Measurements from ENCODE around the gene TMC2. TPM values are rescaled to one million over a fixed set of nuclear protein-coding genes. Genes with fewer than 3 reads are reported as not detected.
A peak's percentile ranks its signal among the peaks of the same experiment; 100 is the strongest.

Gene TMC2
- total RNA-seq, 2 donors from 2014 or later: 0.24 TPM; not detected in 1

- H3K36me3 ChIP-seq (ENCODE audit: control insufficient read depth, insufficient read depth, low read length): no peaks in the 10 kb centered on the region
- TF ChIP-seq CTCF (conservative IDR thresholded peaks at IDR 0.05): no peak
- peak; percentile 61 for DNase-seq
- H3K27me3 Mint-ChIP-seq (ENCODE audit: insufficient read depth): peaks cover 1% of the 10 kb centered on the region
- H3K4me3 Mint-ChIP-seq: no peak overlapping the region
- H3K4me1 ChIP-seq (ENCODE audit: control insufficient read depth, insufficient read depth, low read length): no peaks in the 10 kb centered on the region
- H3K9me3 Mint-ChIP-seq: no peaks in the 10 kb centered on the region
- WGBS, 2 experiments (ENCODE audit: insufficient coverage in 1 of 2, insufficient read length in 1 of 2): 38 to 65% methylated on average over 2 to 5 of the region's 5 CpGs
- no peaks in the 10 kb centered on the region for H3K36me3 Mint-ChIP-seq (ENCODE audit: low read depth)
- H3K9me3 ChIP-seq (ENCODE audit: control insufficient read depth, low read length): no peaks in the 10 kb centered on the region
- no peak overlapping the region for H3K4me3 ChIP-seq (ENCODE audit: low read length)
- H3K4me1 Mint-ChIP-seq: peaks cover 4% of the 10 kb centered on the region
- H3K27ac ChIP-seq (ENCODE audit: low read depth, low read length): no peak overlapping the region
- no peak overlapping the region for H3K9ac ChIP-seq (ENCODE audit: extremely low read depth, low read length, poor library complexity, severe bottlenecking)
- no peak overlapping the region for H3K27ac Mint-ChIP-seq
- H3K27me3 ChIP-seq (ENCODE audit: control insufficient read depth, insufficient read depth, low read length, poor library complexity, severe bottlenecking): no peaks in the 10 kb centered on the region
Observed at GRCh38 chr20:2599288-2600006, 63.1 kb downstream of the TMC2 start.

DNA sequence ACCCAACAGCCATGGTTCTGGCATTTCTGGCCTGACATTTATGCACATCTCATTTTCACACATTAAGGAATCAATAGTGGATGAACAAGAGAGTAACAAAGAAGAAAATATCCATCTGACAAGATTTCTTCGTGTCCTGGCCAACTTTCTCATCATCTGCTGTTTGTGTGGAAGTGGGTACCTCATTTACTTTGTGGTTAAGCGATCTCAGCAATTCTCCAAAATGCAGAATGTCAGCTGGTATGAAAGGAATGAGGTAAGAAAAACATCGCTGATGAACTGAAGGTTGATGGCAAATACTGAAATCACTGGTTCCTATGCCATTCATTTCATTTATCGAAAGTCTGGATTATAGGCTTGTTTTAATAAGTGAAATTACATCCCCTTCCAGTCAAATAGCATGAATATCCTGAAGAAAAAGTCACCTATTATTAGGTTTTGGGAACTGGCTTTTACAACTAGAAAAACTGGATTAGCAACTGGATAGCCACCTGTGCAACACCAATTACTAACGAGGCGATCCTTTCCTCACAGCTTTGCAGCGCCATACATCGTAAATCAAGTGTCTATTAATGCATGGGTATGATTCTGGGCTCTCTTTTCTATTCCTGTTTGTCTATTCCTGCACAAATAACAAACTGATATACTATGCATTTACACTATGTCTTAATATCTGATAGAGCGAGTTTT is 65.8 kb downstream of the TMC2 start:
- peaks cover 20% of the 10 kb centered on the region for H3K9me3 Mint-ChIP-seq
- no peaks in the 10 kb centered on the region for H3K4me1 Mint-ChIP-seq

DNA sequence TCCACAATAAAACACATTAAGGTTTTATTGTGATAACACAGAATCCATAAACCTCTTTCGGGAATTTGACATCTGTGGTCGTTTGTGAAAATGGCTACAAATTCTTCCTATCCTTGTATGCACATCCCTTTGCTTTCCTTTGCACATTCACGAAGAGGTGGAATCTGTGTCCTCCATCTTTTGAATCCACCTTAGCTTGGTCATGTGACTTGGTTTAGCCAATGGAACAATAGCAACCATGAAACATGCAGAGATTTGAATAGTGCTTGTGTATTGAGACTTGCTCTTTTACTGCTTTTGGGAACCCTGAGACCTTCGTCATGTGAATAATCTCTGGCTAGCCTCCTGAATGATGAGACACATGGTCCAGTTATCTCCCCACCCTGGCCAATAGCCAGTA is 66.4 kb downstream of the TMC2 start:
- Histone ChIP-seq H3K9ac (ENCODE audit: extremely low read depth, low read length, poor library complexity, severe bottlenecking) (no peak overlapping the region), H3K27me3 (ENCODE audit: control insufficient read depth, insufficient read depth, low read length, poor library complexity, severe bottlenecking) (no peaks in the 10 kb centered on the region), H3K9me3 (ENCODE audit: control insufficient read depth, low read length) (peaks cover 17% of the 10 kb centered on the region), H3K27ac (ENCODE audit: low read depth, low read length) (no peak overlapping the region), H3K36me3 (ENCODE audit: control insufficient read depth, insufficient read depth, low read length) (no peaks in the 10 kb centered on the region), H3K4me3 (ENCODE audit: low read length) (no peak overlapping the region), H3K4me1 (ENCODE audit: control insufficient read depth, insufficient read depth, low read length) (no peaks in the 10 kb centered on the region)
- no peaks in the 10 kb centered on the region for H3K4me1 Mint-ChIP-seq
- H3K36me3 Mint-ChIP-seq (ENCODE audit: low read depth): peaks cover 3% of the 10 kb centered on the region
- peaks cover 14% of the 10 kb centered on the region for H3K27me3 Mint-ChIP-seq (ENCODE audit: insufficient read depth)
- H3K9me3 Mint-ChIP-seq: peaks cover 26% of the 10 kb centered on the region
- no peak overlapping the region for H3K27ac Mint-ChIP-seq
- no peak overlapping the region for H3K4me3 Mint-ChIP-seq
- TF ChIP-seq CTCF (conservative IDR thresholded peaks at IDR 0.05): no peak
- WGBS, 2 experiments (ENCODE audit: insufficient coverage in 1 of 2, insufficient read length in 1 of 2): 90 to 94% methylated on average over 4 of the region's 4 CpGs
- DNase-seq: no peak

More for the DNA sequence above, 65.8 kb downstream of the TMC2 start:
- H3K27ac Mint-ChIP-seq: no peak overlapping the region
- Histone ChIP-seq H3K36me3 (ENCODE audit: control insufficient read depth, insufficient read depth, low read length) (no peaks in the 10 kb centered on the region), H3K27me3 (ENCODE audit: control insufficient read depth, insufficient read depth, low read length, poor library complexity, severe bottlenecking) (no peaks in the 10 kb centered on the region), H3K9me3 (ENCODE audit: control insufficient read depth, low read length) (peaks cover 14% of the 10 kb centered on the region), H3K27ac (ENCODE audit: low read depth, low read length) (no peak overlapping the region), H3K4me3 (ENCODE audit: low read length) (no peak overlapping the region), H3K4me1 (ENCODE audit: control insufficient read depth, insufficient read depth, low read length) (no peaks in the 10 kb centered on the region), H3K9ac (ENCODE audit: extremely low read depth, low read length, poor library complexity, severe bottlenecking) (no peak overlapping the region)
- no peak for DNase-seq
- H3K36me3 Mint-ChIP-seq (ENCODE audit: low read depth): peaks cover under 1% of the 10 kb centered on the region
- peaks cover 11% of the 10 kb centered on the region for H3K27me3 Mint-ChIP-seq (ENCODE audit: insufficient read depth)
- H3K4me3 Mint-ChIP-seq: no peak overlapping the region
- 92% methylated on average over 5 to 8 of the region's 9 CpGs for WGBS, 2 experiments (ENCODE audit: insufficient coverage in 1 of 2, insufficient read length in 1 of 2)
- TF ChIP-seq CTCF (conservative IDR thresholded peaks at IDR 0.05): no peak
